M059J (cell line): Measurements from ENCODE around the gene MZF1. TPM values are rescaled to one million over a fixed set of nuclear protein-coding genes. Genes with fewer than 3 reads are reported as not detected.

Experiments used
- DNase-seq: peaks from one replicate; pipeline ENCODE4 v3.0.0-alpha.2; 2012; ENCODE audit warnings: low read depth
- total RNA-seq: library from RNA; depleted of rRNA; stranded (reverse); fragments of >200 nt; shearing (Covaris generic); gene quantifications from 2 replicates; pipeline ENCODE4 v1.2.3, GENCODE V29; 2014; rRNA removed

The MZF1 gene
- total RNA-seq, 1 experiment from 2014 or later: 10.3 TPM

- DNase-seq: no peak
These were observed 59.2 kb downstream of the MZF1 start for GRCh38 chr19:58513694-58514563.

DNA sequence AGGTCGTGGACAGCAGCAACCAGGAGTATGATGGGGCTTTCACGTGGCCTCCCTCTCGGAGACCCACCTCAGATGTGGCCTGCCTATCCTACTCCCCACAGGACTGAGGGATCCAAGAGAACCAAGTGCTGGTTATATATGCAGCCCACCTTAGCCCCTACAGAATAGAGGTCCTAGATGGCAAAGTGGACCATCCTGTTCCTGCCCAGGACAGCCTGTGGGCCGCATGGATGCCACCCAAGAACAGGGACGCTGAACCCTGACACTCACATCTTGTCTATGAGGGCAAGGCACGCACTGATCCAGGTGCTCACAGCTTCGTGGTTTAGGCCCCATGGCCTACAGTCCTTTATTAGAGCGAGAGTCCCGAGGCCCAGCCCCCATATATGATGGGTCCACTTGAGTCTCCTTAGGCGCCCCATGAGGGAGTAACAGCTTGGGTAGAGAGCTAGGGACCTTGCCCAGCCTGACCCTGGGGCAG is 59.9 kb downstream of the MZF1 start:
- no peak for DNase-seq

Other genes with a start within 250 kb of the MZF1 start
- gene ZSCAN22, start 246.3 kb downstream of the MZF1 start, total RNA-seq: 2.2 and 3.6 TPM in 2 replicates
- gene A1BG, start 219.8 kb downstream of the MZF1 start, total RNA-seq: 67.3 and 68.9 TPM in 2 replicates
- 0.54 and 1.5 TPM in 2 replicates for gene ZNF497, start 210.6 kb downstream of the MZF1 start, total RNA-seq
- 0.34 and 3.4 TPM in 2 replicates for gene ZNF837, start 192.3 kb downstream of the MZF1 start, total RNA-seq
- 1,319 and 1,664 TPM in 2 replicates for gene RPS5, start 186.1 kb downstream of the MZF1 start, total RNA-seq
- not detected in 2 replicates for gene RNF225, start 177.7 kb downstream of the MZF1 start, total RNA-seq
- gene ZNF584, start 164.7 kb downstream of the MZF1 start, total RNA-seq: 11.6 and 14.2 TPM in 2 replicates
- gene ZNF132, start 133.2 kb downstream of the MZF1 start, total RNA-seq: 4.8 and 4.9 TPM in 2 replicates
- 6.6 and 16.3 TPM in 2 replicates for gene ZNF324B, start 121.7 kb downstream of the MZF1 start, total RNA-seq
- gene ZNF324, start 106.3 kb downstream of the MZF1 start, total RNA-seq: 10.3 and 15.7 TPM in 2 replicates
- gene ZNF446, start 97.0 kb downstream of the MZF1 start, total RNA-seq: 5.4 and 10.9 TPM in 2 replicates
- gene SLC27A5, start 61.3 kb downstream of the MZF1 start, total RNA-seq: 4.1 and 5.2 TPM in 2 replicates
- 5.8 and 9.7 TPM in 2 replicates for gene ZBTB45, start 53.5 kb downstream of the MZF1 start, total RNA-seq
- 262 and 359 TPM in 2 replicates for gene TRIM28, start 29.3 kb downstream of the MZF1 start, total RNA-seq
- gene CHMP2A, start 18.2 kb downstream of the MZF1 start, total RNA-seq: 136 and 147 TPM in 2 replicates
- gene UBE2M, start 14.7 kb downstream of the MZF1 start, total RNA-seq: 99.7 and 113 TPM in 2 replicates